Left lung (tissue), 10 donors: ENCODE measurements around the gene PRR27. TPM values are rescaled to one million over a fixed set of nuclear protein-coding genes. Genes with fewer than 3 reads are reported as not detected.

ENCODE experiments used
- ATAC-seq: fragments of 200-7000 bp; cut with Tn5 transposase; one replicate; pipeline ENCODE4 v1.9.1; 2020; ENCODE audit warnings: moderate library complexity
- DNase-seq, 4 donors: peaks; one replicate each; pipeline ENCODE4 v3.0.0-alpha.2; 2013 to 2020
- H3K27ac ChIP-seq, 2 donors: fragments of 200-600 bp; sonication (generic) in 1 of 2; one replicate each; pipeline versions ENCODE4 v1.5.0 to v1.8.0; 2020 to 2021
- H3K27me3 ChIP-seq, 2 donors: fragments of 200-600 bp; sonication (generic) in 1 of 2; one replicate each; pipeline versions ENCODE4 v1.5.0 to v1.8.0; 2020 to 2021
- H3K36me3 ChIP-seq, 2 donors: fragments of 200-600 bp; sonication (generic) in 1 of 2; one replicate each; pipeline versions ENCODE4 v1.5.0 to v1.8.0; 2020 to 2021
- H3K4me1 ChIP-seq, 2 donors: fragments of 200-600 bp; one replicate each; pipeline ENCODE4 v1.8.0; 2021
- H3K4me3 ChIP-seq, 2 donors: fragments of 200-600 bp; sonication (generic) in 1 of 2; one replicate each; pipeline versions ENCODE4 v1.5.0 to v1.8.0; 2020 to 2021; ENCODE audit warnings: mild to moderate bottlenecking in 1 of 2
- H3K9me3 ChIP-seq, 2 donors: fragments of 200-600 bp; sonication (generic) in 1 of 2; one replicate each; pipeline versions ENCODE4 v1.5.0 to v1.8.0; 2020 to 2021
- intact Hi-C, 2 donors: fragments of 100-400 bp; cut with DNase I; formaldehyde crosslinking; loops; one replicate each; pipeline versions ENCODE4 v1.11.2 to v1.14.2; 2022
- polyA plus RNA-seq, 6 donors: library from polyadenylated mRNA; unstranded; fragments of 120-200 nt; gene quantifications; one replicate each; pipeline ENCODE4 v1.2.1, GENCODE V29; 2013; ENCODE audit not compliant: insufficient read length in 6 of 6
- total RNA-seq, 2 donors: library from RNA; stranded (reverse); fragmentation: NEBNext Ultra II Directional; extraction: Animal tissue kit (Norgen Biotek cat#: 25700); gene quantifications; one replicate each; pipeline ENCODE4 v1.2.1, GENCODE V29; 2021
- TF ChIP-seq, protein P1 (sequence below), 2 donors: fragments of 200-600 bp; sonication (generic) in 1 of 2; IDR thresholded peaks; one replicate each; pipeline versions ENCODE4 v1.5.0 to v1.8.0; 2021; ENCODE audit warnings: antibody characterized with exemption in 2 of 2
- donor health status: DM: no; HTN: yes; CAD: no.
- donor health status: DM: no; HTN: no; CAD: no.

PRR27 gene
- total and polyA plus RNA-seq, 8 donors: 0.03 to 0.18 (median 0.12) TPM; not detected in 2

DNA sequence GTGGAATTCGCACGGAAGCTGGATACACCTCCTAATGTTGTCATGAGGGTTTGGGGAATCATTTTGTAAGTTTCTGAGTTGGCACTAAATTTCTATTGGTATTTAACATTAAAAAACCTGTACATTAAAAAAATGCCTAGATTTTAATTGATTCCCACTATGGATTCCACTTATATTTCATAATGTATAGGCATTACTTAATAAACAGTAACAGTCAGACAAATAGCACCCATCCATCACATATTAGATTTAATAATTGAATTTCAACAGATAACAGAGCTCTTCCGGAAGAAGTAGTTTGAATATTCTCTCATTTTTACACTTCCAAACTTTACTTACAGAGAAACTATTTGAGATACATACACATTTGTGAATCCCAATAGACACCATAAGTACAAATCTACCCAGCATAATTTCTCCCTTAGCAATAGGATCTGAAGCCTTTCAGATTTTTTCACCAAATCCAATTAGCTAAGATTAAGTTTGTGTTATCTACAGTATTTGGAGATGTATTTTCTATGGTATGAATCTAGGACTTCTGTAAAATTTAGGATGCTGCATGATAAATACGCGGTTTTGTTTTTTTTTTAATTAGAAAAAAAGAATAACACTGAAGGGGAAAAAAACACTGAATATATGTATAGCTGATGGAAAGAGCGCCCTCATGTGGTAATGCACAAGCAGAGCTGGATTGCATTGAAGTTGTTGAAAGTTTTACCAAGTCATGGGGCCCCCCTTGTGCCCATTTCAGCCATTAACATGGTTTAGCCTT is 29.3 kb downstream of the PRR27 start:
- Histone ChIP-seq H3K27me3 (no peaks in the 10 kb centered on the region), H3K4me3 (no peak overlapping the region), H3K4me1 (no peaks in the 10 kb centered on the region), H3K9me3 (no peaks in the 10 kb centered on the region), H3K27ac (no peak overlapping the region), H3K36me3 (no peaks in the 10 kb centered on the region)
- peak; percentile 75 for ATAC-seq
- peak in 1 of 4 donors; percentile 59 for DNase-seq
- TF ChIP-seq, protein P1, sequence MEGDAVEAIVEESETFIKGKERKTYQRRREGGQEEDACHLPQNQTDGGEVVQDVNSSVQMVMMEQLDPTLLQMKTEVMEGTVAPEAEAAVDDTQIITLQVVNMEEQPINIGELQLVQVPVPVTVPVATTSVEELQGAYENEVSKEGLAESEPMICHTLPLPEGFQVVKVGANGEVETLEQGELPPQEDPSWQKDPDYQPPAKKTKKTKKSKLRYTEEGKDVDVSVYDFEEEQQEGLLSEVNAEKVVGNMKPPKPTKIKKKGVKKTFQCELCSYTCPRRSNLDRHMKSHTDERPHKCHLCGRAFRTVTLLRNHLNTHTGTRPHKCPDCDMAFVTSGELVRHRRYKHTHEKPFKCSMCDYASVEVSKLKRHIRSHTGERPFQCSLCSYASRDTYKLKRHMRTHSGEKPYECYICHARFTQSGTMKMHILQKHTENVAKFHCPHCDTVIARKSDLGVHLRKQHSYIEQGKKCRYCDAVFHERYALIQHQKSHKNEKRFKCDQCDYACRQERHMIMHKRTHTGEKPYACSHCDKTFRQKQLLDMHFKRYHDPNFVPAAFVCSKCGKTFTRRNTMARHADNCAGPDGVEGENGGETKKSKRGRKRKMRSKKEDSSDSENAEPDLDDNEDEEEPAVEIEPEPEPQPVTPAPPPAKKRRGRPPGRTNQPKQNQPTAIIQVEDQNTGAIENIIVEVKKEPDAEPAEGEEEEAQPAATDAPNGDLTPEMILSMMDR (IDR thresholded peaks at IDR 0.05): peak; percentile 30 to 50
- intact Hi-C loops: no loop called here

DNA sequence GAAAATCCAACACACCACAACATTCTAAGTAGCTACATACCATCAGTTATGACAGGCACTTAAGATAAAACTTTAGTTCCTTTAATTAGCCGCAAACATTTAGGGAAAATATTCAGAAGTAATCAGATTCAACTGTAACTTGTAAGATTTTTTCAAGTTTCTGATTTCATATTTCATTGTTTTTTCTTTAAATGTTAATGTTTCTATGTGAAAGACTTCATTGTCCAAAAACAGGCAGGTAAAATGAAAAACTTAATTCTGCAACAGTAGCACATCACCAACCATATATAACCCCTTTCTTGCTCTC is 29.9 kb downstream of the PRR27 start:
- Histone ChIP-seq H3K36me3 (no peaks in the 10 kb centered on the region), H3K4me3 (no peak overlapping the region), H3K27me3 (no peaks in the 10 kb centered on the region), H3K27ac (no peak overlapping the region), H3K9me3 (no peaks in the 10 kb centered on the region), H3K4me1 (no peaks in the 10 kb centered on the region)
- intact Hi-C loops: no loop called here
- no peak for DNase-seq
- TF ChIP-seq, protein P1 (IDR thresholded peaks at IDR 0.05): peak in 1 of 2 donors; percentile 3
- no peak for ATAC-seq

GRCh38 chr4:70187216-70187615 is 33.2 kb downstream of the PRR27 start:
- intact Hi-C loops: no loop called here
- no peak overlapping the region for H3K4me3 ChIP-seq
- TF ChIP-seq, protein P1 (IDR thresholded peaks at IDR 0.05): no peak
- no peak overlapping the region for H3K27ac ChIP-seq
- H3K27me3 ChIP-seq: no peaks in the 10 kb centered on the region
- H3K4me1 ChIP-seq: no peaks in the 10 kb centered on the region
- no peaks in the 10 kb centered on the region for H3K9me3 ChIP-seq
- no peaks in the 10 kb centered on the region for H3K36me3 ChIP-seq
- DNase-seq: no peak
- ATAC-seq: no peak

DNA sequence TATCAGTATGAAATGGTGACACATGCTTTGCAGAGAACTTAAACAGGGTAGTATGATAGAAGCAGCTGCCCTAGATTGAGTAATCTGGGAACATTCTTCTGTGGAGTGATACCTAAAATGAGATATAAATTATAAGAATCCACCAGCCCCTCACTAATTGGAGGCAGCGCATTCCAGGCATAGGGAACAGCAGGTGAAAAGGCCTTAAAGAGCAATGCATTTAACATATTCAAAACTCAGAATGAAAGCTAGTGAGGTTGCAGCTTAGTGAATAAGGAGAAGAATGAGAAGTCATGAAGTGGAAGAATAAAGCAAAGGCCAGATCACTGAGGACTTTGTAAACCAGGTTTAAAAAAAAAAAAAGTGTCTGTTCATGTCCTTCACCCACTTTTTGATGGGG is 36.5 kb downstream of the PRR27 start:
- Histone ChIP-seq H3K4me1 (no peaks in the 10 kb centered on the region), H3K36me3 (no peaks in the 10 kb centered on the region), H3K9me3 (no peaks in the 10 kb centered on the region), H3K27ac (no peak overlapping the region), H3K4me3 (no peak overlapping the region), H3K27me3 (no peaks in the 10 kb centered on the region)
- ATAC-seq (no peak), DNase-seq (no peak)
- TF ChIP-seq, protein P1 (IDR thresholded peaks at IDR 0.05): no peak
- intact Hi-C loops: no loop called here

- TF ChIP-seq, protein P1 (IDR thresholded peaks at IDR 0.05): no peak
- intact Hi-C loops: no loop called here
- H3K4me1 ChIP-seq: no peaks in the 10 kb centered on the region
- H3K27ac ChIP-seq: no peak overlapping the region
- H3K27me3 ChIP-seq: no peaks in the 10 kb centered on the region
- peak in 2 of 4 donors; percentile 59 to 65 for DNase-seq
- no peaks in the 10 kb centered on the region for H3K9me3 ChIP-seq
- H3K36me3 ChIP-seq: no peaks in the 10 kb centered on the region
- ATAC-seq: no peak
- H3K4me3 ChIP-seq: no peak overlapping the region
These were observed 37.6 kb downstream of the PRR27 start for GRCh38 chr4:70191647-70192046.
